D721Med (cell line): Measurements from ENCODE around the gene ANKS1B.

Source experiments
- DNase-seq: peaks from one replicate; pipeline ENCODE4 v3.0.0; 2011; ENCODE audit warnings: low spot score; ENCODE audit not compliant: insufficient read length
- FAIRE-seq: peaks from 2 replicates; lab custom pipeline; 2011; peaks lifted over from hg19 to GRCh38; lab: Jason Lieb, UNC
- CTCF ChIP-seq: IDR thresholded peaks from 2 replicates; pipeline ENCODE4 v1.5.1; 2012; ENCODE audit warnings: mild to moderate bottlenecking, control low read depth; ENCODE audit not compliant: insufficient read depth; ENCODE audit errors: missing control alignments

ANKS1B gene

DNA sequence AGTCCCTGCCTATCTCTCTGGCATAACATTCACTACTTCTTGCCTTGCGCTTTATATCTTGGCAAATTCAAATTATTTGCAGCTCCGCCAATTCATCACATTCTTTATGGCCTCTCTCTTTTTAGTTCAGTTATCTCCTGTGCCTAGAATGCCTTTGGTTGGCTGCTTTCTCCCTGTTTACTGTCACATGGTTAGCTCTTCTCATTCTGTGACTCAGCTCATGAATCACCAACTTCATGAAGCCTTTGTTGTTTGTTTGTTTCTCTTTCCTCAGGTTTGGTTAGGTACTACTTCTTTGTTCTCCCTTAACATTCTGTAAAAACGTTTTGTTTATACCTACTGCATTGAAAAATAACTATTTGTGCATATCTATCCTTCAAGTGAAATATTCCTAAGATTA lies 713.7 kb downstream of the ANKS1B start:
- DNase-seq (no peak), FAIRE-seq (no peak)
- no peak for TF ChIP-seq CTCF

DNA sequence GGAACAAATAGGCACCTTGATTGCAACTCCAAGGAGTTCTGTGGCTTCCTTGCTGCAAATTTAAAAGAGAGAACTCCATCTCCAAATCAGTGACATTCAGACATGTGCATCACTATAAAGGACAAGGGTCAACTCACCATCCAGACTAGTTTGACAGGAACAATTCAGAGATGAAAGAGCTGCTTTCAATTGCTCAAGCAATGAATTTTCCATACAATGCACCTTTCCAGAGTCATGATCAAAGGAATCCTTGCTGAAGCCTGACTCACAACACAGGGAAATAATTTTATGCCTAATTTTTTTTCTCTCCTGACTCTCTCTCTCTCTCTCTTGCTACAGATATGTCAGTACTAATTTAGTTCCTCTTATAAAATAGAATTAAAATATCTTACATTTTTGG lies 717.7 kb downstream of the ANKS1B start:
- no peak for TF ChIP-seq CTCF
- no peak for DNase-seq
- FAIRE-seq: no peak

DNA sequence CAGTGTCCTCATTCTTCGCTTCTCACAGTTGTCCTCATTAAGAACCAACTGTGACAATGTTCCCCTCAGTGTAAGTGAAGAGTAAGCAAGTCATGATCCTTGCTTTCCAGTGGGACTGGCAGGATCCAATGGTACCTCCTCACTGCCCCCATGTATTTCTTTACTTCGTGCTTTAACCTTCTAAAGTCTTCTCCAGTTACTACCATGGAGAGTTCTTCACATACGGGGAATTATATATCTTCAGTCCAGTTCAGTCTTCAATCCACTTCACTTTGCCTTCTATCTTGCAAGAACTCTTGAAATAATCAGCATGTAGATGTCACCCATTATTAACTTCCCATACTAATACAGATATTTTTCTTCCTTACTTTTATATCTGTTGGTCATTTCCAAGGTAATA lies 719.1 kb downstream of the ANKS1B start:
- TF ChIP-seq CTCF: no peak
- no peak for DNase-seq
- FAIRE-seq: no peak

- TF ChIP-seq CTCF: no peak
- DNase-seq (no peak), FAIRE-seq (no peak)
Observed at GRCh38 chr12:99261256-99261655, 723.5 kb downstream of the ANKS1B start.

GRCh38 chr12:99260456-99260996 lies 724.2 kb downstream of the ANKS1B start:
- no peak for FAIRE-seq
- no peak for TF ChIP-seq CTCF
- DNase-seq: no peak

GRCh38 chr12:99259040-99259934 lies 725.4 kb downstream of the ANKS1B start:
- no peak for TF ChIP-seq CTCF
- FAIRE-seq (peak; percentile 77), DNase-seq (no peak)

- TF ChIP-seq CTCF: no peak
- FAIRE-seq (no peak), DNase-seq (no peak)
Observed at GRCh38 chr12:99257672-99258071, 727.1 kb downstream of the ANKS1B start.
